K562 (cell line): ENCODE results near the gene YY1AP1. TPM values are rescaled to one million over a fixed set of nuclear protein-coding genes. Genes with fewer than 3 reads are reported as not detected.

Experiments used
- CREM ChIP-seq: IDR thresholded peaks from 2 replicates; pipeline ENCODE4 v1.6.1; 2014; ENCODE audit warnings: antibody characterized with exemption, low read depth
- MCM5 ChIP-seq: fragments of 450-650 bp; IDR thresholded peaks from 2 replicates; pipeline ENCODE4 v1.6.1; 2016; ENCODE audit warnings: low read depth
- TAF7 ChIP-seq: fragments of 450-650 bp; IDR thresholded peaks from 2 replicates; pipeline ENCODE4 v1.6.1; 2016; ENCODE audit warnings: missing genetic modification characterization, missing compliant biosample characterization
- ZNF707 ChIP-seq: fragments of 250-450 bp; sonication (Bioruptor Pico); conservative IDR thresholded peaks from 2 replicates; pipeline ENCODE4 v1.8.0; 2022; ENCODE audit warnings: inconsistent platforms, mild to moderate bottlenecking, moderate library complexity
- polyA plus RNA-seq, 8 experiments: library from polyadenylated mRNA; depleted of rRNA in 4 of 8; stranded (reverse) in 5 of 8; unstranded in 3 of 8; fragments of >200 nt; fragmentation: Nextera tagmentation in 2 of 8; fragmentation: Illumina TruSeq in 1 of 8; extraction: Ambion mirVana in 2 of 8; extraction: Trizol in 1 of 8; gene quantifications; 2 replicates each; pipeline versions ENCODE4 v1.2.1 to v1.2.3, GENCODE V29; 2011 to 2014; ENCODE audit warnings: inconsistent platforms in 1 of 8, missing spikeins in 1 of 8
- total RNA-seq, 7 experiments: library from RNA; depleted of rRNA in 6 of 7; stranded (reverse); fragments of >200 nt in 6 of 7; fragmentation: Illumina TruSeq in 2 of 7; extraction: Trizol in 2 of 7; gene quantifications; 2 replicates each; pipeline versions ENCODE4 v1.2.1 to v1.2.3, GENCODE V29; 2011 to 2021; ENCODE audit warnings: low replicate concordance in 1 of 7
- TF ChIP-seq, protein P1 (sequence below): fragments of 450-650 bp; IDR thresholded peaks from 2 replicates; pipeline ENCODE4 v1.6.1; 2016; ENCODE audit warnings: mild to moderate bottlenecking, moderate library complexity
- TF ChIP-seq, protein P2 (sequence below), 2 experiments: fragments of 450-650 bp; IDR thresholded peaks; 2 replicates each; pipeline ENCODE4 v1.6.1; 2016
- TF ChIP-seq, protein P3 (sequence below): fragments of 250-450 bp; sonication (Bioruptor Pico); IDR thresholded peaks from 2 replicates; pipeline ENCODE4 v1.4.0; 2020
- TF ChIP-seq, protein P4 (sequence below): fragments of 450-650 bp; formaldehyde crosslinking; IDR thresholded peaks from 2 replicates; pipeline ENCODE4 v1.4.0; 2022; ENCODE audit warnings: missing genetic modification characterization
- TF ChIP-seq, protein P5 (sequence below): fragments of 250-450 bp; sonication (Bioruptor Pico); IDR thresholded peaks from 2 replicates; pipeline ENCODE4 v1.4.0; 2020; ENCODE audit warnings: borderline replicate concordance

Gene YY1AP1
- total and polyA plus RNA-seq, 9 of the 15 experiments (the other 6 are each of a cell fraction or from before 2014, with no cell fraction given) = 18.4 to 90.7 (median 42.9) TPM

DNA sequence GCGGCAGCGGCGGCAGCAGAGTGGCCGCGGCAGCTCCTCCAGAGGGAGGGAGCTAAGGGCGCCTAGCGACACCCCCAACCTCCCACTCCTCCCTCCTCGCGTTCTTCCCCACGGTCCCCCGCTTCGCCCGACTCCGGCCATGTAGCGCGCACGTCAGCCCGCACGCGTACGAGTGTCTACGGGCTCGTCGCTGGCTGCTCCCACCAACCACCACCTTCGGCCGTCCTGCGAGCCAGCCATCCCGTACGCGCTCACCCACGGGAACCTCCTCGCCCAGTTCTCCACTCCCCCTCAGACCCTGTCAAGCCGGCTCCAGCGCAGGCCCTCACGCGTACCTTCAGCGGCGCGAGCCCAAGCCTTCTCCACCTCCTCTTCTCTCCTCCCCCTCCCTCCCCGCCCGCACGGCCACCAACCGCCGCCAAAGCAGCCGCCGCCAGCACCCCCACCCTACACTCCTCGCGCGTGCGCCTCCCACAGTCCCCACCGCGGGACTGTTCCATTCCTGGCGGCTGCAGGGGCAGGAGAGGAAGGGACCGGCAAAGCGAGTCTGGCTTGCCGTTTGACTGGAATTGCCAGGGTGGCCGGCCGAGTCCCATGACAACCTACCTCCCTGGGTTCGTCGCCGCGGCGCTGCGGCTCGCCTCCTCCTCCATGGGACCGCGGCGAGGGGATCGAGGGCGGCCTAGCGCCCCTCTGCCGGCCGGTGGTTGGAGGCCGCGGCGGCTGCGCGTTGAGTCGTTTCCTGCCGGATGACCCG, at the start of gene YY1AP1 (continued):
- TF ChIP-seq, protein P1, sequence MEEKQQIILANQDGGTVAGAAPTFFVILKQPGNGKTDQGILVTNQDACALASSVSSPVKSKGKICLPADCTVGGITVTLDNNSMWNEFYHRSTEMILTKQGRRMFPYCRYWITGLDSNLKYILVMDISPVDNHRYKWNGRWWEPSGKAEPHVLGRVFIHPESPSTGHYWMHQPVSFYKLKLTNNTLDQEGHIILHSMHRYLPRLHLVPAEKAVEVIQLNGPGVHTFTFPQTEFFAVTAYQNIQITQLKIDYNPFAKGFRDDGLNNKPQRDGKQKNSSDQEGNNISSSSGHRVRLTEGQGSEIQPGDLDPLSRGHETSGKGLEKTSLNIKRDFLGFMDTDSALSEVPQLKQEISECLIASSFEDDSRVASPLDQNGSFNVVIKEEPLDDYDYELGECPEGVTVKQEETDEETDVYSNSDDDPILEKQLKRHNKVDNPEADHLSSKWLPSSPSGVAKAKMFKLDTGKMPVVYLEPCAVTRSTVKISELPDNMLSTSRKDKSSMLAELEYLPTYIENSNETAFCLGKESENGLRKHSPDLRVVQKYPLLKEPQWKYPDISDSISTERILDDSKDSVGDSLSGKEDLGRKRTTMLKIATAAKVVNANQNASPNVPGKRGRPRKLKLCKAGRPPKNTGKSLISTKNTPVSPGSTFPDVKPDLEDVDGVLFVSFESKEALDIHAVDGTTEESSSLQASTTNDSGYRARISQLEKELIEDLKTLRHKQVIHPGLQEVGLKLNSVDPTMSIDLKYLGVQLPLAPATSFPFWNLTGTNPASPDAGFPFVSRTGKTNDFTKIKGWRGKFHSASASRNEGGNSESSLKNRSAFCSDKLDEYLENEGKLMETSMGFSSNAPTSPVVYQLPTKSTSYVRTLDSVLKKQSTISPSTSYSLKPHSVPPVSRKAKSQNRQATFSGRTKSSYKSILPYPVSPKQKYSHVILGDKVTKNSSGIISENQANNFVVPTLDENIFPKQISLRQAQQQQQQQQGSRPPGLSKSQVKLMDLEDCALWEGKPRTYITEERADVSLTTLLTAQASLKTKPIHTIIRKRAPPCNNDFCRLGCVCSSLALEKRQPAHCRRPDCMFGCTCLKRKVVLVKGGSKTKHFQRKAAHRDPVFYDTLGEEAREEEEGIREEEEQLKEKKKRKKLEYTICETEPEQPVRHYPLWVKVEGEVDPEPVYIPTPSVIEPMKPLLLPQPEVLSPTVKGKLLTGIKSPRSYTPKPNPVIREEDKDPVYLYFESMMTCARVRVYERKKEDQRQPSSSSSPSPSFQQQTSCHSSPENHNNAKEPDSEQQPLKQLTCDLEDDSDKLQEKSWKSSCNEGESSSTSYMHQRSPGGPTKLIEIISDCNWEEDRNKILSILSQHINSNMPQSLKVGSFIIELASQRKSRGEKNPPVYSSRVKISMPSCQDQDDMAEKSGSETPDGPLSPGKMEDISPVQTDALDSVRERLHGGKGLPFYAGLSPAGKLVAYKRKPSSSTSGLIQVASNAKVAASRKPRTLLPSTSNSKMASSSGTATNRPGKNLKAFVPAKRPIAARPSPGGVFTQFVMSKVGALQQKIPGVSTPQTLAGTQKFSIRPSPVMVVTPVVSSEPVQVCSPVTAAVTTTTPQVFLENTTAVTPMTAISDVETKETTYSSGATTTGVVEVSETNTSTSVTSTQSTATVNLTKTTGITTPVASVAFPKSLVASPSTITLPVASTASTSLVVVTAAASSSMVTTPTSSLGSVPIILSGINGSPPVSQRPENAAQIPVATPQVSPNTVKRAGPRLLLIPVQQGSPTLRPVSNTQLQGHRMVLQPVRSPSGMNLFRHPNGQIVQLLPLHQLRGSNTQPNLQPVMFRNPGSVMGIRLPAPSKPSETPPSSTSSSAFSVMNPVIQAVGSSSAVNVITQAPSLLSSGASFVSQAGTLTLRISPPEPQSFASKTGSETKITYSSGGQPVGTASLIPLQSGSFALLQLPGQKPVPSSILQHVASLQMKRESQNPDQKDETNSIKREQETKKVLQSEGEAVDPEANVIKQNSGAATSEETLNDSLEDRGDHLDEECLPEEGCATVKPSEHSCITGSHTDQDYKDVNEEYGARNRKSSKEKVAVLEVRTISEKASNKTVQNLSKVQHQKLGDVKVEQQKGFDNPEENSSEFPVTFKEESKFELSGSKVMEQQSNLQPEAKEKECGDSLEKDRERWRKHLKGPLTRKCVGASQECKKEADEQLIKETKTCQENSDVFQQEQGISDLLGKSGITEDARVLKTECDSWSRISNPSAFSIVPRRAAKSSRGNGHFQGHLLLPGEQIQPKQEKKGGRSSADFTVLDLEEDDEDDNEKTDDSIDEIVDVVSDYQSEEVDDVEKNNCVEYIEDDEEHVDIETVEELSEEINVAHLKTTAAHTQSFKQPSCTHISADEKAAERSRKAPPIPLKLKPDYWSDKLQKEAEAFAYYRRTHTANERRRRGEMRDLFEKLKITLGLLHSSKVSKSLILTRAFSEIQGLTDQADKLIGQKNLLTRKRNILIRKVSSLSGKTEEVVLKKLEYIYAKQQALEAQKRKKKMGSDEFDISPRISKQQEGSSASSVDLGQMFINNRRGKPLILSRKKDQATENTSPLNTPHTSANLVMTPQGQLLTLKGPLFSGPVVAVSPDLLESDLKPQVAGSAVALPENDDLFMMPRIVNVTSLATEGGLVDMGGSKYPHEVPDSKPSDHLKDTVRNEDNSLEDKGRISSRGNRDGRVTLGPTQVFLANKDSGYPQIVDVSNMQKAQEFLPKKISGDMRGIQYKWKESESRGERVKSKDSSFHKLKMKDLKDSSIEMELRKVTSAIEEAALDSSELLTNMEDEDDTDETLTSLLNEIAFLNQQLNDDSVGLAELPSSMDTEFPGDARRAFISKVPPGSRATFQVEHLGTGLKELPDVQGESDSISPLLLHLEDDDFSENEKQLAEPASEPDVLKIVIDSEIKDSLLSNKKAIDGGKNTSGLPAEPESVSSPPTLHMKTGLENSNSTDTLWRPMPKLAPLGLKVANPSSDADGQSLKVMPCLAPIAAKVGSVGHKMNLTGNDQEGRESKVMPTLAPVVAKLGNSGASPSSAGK = no peak
- TF ChIP-seq, protein P2, sequence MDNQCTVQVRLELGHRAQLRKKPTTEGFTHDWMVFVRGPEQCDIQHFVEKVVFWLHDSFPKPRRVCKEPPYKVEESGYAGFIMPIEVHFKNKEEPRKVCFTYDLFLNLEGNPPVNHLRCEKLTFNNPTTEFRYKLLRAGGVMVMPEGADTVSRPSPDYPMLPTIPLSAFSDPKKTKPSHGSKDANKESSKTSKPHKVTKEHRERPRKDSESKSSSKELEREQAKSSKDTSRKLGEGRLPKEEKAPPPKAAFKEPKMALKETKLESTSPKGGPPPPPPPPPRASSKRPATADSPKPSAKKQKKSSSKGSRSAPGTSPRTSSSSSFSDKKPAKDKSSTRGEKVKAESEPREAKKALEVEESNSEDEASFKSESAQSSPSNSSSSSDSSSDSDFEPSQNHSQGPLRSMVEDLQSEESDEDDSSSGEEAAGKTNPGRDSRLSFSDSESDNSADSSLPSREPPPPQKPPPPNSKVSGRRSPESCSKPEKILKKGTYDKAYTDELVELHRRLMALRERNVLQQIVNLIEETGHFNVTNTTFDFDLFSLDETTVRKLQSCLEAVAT (IDR thresholded peaks at IDR 0.05) = peak; percentile 69 to 70; a peak in 2 of 4 replicates
- no peak for TF ChIP-seq ZNF707
- TF ChIP-seq MCM5 = no peak
- 0 out of 2 replicates have a peak, but pooled peaks have one; percentile 7 for TF ChIP-seq TAF7 (tag)
- TF ChIP-seq CREM = peak; percentile 17; the same call in 1 of the 2 replicates
- TF ChIP-seq, protein P3, sequence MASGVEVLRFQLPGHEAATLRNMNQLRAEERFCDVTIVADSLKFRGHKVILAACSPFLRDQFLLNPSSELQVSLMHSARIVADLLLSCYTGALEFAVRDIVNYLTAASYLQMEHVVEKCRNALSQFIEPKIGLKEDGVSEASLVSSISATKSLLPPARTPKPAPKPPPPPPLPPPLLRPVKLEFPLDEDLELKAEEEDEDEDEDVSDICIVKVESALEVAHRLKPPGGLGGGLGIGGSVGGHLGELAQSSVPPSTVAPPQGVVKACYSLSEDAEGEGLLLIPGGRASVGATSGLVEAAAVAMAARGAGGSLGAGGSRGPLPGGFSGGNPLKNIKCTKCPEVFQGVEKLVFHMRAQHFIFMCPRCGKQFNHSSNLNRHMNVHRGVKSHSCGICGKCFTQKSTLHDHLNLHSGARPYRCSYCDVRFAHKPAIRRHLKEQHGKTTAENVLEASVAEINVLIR (CRISPR knock-in tag) = no peak
- TF ChIP-seq, protein P4, sequence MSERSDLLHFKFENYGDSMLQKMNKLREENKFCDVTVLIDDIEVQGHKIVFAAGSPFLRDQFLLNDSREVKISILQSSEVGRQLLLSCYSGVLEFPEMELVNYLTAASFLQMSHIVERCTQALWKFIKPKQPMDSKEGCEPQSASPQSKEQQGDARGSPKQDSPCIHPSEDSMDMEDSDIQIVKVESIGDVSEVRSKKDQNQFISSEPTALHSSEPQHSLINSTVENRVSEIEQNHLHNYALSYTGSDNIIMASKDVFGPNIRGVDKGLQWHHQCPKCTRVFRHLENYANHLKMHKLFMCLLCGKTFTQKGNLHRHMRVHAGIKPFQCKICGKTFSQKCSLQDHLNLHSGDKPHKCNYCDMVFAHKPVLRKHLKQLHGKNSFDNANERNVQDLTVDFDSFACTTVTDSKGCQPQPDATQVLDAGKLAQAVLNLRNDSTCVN (CRISPR knock-in tag) = peak; percentile 6; the same call in 1 of the 2 replicates
- TF ChIP-seq, protein P5, sequence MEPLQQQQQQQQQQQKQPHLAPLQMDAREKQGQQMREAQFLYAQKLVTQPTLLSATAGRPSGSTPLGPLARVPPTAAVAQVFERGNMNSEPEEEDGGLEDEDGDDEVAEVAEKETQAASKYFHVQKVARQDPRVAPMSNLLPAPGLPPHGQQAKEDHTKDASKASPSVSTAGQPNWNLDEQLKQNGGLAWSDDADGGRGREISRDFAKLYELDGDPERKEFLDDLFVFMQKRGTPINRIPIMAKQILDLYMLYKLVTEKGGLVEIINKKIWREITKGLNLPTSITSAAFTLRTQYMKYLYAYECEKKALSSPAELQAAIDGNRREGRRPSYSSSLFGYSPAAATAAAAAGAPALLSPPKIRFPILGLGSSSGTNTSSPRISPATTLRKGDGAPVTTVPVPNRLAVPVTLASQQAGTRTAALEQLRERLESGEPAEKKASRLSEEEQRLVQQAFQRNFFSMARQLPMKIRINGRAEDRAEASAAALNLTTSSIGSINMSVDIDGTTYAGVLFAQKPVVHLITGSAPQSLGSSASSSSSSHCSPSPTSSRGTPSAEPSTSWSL (CRISPR knock-in tag) = no peak
